GM19395 (cell line): Measurements from ENCODE around the gene ELMO3.

Experiments
- ATAC-seq: cut with Tn5 transposase; IDR thresholded peaks from one replicate; pipeline ENCODE4 v1.9.1; 2021; ENCODE audit warnings: mild to moderate bottlenecking, moderate library complexity; ENCODE audit not compliant: unreplicated experiment

Gene ELMO3

DNA sequence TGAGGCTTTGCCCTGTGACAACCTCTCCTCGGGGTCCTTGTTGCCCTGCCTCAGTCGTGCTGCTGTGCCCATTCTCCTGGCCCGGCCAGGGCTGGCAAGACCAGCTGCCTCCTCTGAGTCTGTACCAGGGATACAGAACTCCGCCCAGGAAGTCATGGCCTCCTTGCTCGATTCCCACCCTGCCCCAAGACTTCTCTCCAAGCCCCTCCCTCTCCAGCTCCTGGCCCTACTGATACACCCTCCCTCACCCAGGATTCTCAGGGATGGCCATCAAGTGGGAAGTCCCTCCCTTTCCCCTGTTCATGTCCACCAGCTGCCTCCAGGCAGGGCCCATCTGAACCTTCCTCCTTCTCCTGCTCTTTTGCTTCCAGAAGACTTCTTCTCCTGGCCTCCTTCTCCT, 16.8 kb downstream of the ELMO3 start:
- ATAC-seq = no peak

DNA sequence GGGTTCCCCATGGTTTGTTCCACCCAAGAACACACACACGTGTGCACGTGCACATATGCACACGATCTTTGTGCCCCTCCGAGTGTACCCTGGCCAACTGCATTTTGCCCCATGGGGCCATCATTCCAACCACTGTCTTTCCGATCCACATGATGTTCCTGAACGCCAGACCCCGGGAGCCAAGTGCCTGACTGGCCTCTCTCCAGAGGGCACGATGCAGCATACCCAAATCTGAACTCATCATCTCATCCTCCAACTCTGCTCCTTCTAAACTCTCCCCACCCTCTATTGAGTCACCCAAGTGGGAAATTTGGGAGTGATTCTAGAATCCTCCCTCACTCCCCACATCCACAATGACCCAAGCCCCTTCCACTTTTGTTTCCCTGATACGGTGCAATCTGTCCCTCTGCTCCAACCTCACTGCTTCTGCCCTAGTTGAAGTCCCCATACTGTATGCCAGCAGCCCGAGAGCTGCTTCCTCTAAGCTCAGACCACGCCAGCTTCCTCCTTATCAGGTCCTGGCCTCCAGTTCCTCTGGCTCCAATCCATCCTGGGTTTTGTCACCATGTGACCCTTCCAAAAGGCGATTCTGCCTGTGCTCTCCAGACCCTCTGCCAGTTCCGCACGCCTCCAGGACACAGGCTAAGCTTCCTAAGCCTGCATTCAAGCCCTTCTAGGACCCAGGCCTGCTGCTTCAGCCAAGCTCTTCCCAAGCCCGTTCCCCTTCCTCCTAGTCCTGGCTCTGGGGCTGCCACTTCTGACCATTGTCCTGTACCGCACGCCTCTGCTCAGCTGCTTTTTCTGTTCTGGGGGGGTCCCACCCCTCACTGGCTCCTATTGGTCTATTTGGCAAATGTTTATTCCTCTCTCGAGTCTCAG, 17.9 kb downstream of the ELMO3 start:
- ATAC-seq = no peak

DNA sequence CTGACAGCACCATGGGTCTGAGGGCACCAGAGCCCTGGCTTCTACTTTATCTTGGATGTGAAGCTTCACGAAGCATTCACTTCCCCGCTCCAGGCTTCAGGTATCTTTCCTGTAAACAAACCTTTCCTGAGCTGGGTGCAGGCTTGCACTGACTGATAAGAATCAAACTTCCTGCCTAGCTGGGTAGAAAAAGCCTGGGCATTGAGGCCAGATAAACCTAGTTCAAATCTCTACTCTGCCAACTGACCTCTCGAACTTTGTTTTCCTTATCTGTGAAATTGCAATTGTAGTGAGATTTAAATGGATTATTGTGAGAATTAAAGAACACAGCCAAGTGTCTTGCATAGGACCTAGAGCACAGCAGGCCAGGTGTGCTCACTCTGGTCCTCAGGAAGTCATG, 25.1 kb downstream of the ELMO3 start:
- ATAC-seq = no peak

DNA sequence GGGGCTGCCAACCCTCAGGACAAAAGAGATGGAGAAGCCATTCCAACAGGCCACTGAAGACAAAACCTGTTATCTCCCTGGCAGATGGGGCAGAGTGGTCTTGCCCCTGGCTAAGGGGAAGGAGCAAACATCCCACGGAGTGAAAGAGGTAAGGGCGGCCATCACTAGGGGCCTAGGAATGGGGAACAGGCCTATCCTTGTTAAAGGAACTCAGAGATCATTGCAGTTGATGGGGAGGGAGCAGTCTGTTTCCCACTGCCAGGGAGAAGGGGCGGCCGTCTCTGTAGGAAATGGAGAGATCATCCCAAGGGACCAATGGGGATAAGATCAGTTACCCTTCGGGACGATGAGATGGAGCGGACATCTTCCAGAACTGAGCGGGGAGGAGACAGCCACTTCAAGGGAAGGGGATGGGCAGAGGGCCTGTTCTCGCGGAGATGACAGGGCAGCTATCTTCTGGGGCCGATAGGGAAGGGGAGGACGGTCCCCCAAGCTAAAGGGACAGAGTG, 27.4 kb downstream of the ELMO3 start:
- ATAC-seq = no peak

DNA sequence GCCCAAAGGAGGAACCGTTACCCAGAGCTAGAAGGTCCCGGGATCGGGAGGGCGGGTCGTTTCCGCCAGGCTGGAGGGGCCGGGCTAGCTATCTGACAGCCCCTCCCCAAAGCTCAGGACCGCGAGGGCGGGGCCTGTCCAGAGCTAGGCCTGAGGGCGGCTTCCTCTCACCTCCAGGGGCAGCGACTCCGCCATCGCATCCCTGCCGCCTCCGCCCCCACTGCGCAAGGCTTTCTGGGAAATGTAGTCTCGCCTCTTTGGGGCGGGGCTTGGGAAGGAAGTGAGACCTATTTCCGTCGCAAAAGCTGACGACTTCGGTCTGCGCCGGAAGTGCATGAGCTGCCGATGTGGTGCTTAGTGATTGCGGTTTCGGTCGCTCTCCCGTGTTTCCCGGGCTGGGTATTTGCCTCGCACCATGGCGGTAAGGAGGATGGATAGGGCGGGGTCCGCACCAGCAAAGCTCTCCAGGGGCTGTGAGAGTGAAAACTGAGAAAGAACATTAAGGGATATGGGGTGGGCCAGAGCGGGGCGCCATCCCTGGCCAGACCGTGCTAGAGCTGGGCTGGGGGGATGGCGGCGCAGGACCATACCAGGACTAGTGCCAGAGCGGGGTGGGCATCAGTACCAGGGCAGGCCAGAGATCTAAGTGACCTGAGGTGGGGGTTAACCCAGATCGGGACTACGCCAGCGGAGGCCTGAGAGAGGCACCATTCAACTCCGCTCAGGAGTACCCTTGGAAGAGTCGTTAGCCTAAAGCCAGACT, 28.1 kb downstream of the ELMO3 start, which contains the start of gene TMEM208:
Gene TMEM208, plus strand, starts transcription at position 327 of the 763 bp plus-strand sequence. Its CDS starts 89 bp downstream, at position 416.
- ATAC-seq = peak; percentile 89

DNA sequence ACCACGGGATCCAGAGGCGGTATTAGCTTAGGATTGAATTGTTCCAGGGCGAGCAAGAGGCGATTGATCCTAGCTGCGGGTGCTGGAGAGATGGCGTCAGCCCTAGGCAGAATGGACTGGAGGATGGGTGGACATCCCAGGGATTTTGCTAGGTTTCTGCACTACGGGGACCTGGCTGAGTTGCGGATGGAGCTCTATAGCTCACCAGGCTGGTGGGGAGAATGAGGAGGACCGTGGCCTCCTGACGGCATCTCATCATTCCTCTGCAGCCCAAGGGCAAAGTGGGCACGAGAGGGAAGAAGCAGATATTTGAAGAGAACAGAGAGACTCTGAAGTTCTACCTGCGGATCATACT, 28.6 kb downstream of the ELMO3 start:
- ATAC-seq = no peak

DNA sequence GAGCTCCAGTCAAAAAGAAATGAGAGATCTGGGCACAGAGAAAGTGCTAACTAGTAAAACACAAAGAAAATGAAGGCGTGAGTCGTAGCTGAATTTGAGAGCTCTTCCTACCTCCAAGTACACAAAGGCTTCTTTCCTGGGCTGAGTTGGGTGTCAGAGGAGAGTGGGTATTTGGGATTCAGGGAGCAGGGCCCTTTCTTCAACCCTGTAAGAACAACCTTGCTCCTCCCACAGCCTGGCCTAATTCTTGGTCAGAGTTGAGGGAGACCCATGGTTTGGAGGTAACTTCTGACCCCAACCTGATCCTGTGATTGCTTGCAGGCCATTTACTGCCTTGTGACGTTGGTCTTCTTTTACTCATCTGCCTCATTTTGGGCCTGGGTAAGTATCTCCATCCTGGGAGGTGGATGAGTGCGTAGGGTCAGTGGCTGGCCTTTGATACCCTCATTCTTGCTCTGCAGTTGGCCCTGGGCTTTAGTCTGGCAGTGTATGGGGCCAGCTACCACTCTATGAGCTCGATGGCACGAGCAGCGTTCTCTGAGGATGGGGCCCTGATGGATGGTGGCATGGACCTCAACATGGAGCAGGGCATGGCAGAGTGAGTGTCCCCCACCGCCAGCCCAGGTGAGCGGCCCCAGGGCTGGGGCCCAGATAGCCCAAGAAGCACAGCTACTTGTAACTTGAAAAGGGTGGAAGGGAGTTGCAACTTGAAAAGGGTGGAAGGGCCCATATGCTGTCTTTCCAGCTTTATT, 29.3 kb downstream of the ELMO3 start:
- no peak for ATAC-seq

DNA sequence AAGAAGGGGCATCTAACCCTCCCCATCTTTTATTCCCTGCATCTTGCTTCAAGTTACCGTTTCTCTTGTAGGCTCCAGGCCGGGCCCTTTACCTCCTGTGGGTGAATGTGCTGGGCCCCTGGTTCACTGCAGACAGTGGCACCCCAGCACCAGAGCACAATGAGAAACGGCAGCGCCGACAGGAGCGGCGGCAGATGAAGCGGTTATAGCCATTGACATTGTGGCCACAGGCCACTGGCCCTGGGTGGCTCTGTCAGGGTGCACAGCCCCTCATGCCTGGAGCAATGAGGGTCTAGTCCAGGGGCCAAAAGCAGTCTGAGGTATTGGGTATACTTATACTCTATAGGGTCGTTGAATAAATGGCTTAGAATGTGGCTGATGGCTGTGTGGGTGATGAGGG, 30.0 kb downstream of the ELMO3 start:
- ATAC-seq = no peak

DNA sequence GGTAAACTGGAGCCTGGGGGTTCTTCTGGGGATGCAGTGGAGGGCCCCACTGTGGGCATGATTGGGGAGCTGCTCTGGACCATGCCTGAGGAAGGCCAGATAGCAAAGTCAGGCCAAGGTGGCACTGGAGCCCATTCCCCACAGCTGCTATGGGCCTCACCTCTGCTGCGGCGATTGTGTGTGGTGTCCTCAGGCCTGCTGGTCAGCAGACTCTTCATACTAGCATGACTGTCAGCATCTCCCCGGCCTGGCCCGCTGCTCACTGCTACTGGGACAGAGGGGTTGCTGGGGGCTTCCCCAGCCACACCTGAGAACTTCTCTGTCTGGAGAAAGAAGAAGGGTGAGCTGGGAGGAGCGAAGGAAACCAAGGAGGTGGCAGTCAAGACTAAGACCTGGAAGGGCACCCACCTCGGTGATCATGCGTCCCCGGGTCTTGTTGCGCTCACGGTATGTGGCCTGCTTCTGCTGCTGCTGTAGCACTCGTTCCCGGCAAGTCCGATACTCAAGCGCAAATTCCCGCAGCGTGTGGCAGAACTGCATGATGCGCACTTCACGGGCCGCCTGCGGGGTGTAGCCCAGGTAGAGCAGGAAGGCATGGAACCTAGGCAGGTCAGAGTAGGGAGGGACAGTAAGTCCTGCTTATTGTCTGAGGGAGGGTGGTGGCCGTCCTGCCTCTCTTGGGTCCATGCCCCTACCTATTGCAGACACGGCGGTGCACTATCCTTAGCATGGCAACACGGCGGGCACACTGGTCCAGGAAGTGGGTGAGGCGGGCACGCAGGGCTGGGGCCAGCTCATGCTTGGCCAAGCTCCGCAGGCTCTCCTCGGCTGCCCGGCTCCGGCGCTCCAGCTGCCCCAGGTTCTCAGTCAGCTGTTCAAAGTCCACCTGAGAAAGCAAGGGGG, 31.2 kb downstream of the ELMO3 start:
- ATAC-seq = no peak

DNA sequence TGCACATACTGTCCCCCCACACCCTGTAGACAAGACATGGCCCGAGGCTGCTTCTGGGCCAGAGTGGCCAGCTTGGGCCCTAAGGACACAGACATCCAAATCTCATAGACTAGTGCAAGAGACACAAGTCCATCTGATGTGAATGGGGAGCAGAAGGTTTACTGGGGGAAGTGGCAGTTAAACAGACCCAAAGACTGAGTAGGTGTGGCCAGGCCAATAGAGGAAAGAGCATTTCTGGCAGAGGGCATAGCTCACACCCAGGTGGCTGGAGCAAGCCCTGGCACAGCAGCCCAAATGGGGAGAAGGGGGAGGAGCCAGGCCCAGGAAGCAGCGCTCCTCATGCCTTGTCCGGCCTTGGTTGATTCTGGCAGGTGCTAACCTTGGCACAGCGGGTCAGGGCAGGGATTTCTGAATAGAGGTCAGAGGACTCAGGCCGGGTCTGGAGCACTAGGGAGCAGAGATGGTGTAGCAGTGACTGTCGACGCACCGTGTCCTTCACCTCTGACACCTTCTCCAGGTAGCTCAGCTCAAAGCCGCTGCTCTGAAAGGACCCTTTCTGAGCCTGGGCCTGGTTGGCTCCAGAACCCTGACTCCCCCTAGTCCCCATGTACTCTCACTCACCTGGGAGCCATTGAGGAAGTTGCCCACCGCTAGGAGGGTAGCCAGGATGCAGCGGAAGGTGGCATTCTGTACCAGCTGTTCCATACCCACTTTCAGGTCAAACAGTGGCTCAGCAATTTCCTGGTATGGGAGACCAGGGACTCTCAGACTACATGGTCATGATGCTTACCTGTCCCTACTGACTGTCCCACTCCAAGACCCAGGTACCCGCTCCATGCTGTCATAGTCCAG, 32.1 kb downstream of the ELMO3 start:
- no peak for ATAC-seq

DNA sequence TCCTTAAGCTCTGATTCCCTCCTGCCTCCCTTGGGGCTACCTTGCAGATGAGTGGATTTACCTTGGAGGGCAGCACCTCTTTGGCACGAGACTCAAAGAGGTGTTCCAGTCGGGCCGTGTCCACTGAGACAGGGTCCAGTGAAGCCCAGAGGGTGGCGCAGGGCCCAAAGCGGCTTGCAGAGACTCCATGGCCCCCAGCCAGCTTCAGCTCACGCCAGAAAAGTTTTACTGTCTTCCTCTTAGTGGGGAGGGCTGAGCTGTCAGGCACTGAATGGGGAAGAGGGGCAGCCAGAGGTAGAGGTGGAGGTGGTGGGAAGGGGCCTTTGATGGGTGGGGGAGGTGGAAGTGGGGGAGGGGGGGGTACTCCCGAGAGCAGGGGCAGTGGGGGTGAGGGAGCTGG, 34.7 kb downstream of the ELMO3 start:
- ATAC-seq = no peak

DNA sequence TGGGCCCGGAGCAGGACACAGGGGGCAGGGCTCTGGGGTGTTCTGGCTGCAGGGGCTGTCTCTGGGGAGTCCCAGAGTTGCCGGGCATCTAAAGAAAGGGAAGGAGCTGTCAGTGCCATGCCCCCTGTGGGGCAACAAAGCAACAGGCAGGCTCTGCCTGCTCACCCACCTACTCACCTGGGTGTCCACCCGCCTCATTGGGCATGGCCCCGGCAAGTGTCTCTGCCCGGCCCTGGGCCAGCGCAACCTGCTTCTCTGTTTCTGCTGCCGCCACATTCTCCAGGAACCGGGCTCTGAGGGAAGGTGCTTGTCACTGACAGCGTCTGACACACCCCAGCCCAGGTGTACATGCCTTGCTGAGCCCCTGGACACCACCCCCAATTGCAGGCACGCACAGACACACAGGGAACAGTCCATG, 35.3 kb downstream of the ELMO3 start:
- no peak for ATAC-seq

DNA sequence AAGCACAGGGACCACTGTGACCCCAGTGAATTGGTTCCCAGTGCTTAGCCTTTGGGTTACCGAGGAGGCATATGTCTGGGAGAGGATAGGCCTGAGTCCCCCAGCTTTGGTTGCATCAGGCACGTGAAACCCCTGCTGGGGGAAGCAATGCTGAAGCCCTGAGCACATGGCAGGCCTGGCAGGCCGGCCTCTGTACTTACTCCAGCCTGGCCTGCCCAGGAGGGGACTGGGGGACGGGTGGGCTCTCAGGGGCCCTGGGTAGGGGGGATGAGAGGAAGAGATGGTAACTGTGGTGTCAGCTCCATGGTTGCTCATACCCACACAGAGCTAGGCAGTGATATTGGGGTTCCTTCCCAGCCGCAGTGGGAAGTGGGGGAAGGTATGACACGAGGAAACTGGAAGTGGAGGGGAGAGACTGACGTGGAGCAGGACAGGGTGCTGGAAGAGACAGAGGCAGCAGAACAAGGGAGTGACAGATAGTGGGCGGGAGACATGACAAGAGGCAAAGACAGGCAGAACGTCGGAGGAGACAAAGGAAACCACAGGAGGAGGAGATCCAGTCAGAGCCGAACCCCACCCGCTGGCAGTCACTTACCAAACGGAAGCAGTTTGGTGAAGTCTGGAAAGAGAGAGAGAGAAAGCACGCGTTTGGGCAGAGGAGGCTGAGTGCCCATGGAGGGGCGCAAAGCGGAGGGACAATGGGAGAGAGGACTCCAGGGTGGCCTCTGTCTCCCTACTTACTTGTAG, 37.1 kb downstream of the ELMO3 start:
- ATAC-seq = no peak

DNA sequence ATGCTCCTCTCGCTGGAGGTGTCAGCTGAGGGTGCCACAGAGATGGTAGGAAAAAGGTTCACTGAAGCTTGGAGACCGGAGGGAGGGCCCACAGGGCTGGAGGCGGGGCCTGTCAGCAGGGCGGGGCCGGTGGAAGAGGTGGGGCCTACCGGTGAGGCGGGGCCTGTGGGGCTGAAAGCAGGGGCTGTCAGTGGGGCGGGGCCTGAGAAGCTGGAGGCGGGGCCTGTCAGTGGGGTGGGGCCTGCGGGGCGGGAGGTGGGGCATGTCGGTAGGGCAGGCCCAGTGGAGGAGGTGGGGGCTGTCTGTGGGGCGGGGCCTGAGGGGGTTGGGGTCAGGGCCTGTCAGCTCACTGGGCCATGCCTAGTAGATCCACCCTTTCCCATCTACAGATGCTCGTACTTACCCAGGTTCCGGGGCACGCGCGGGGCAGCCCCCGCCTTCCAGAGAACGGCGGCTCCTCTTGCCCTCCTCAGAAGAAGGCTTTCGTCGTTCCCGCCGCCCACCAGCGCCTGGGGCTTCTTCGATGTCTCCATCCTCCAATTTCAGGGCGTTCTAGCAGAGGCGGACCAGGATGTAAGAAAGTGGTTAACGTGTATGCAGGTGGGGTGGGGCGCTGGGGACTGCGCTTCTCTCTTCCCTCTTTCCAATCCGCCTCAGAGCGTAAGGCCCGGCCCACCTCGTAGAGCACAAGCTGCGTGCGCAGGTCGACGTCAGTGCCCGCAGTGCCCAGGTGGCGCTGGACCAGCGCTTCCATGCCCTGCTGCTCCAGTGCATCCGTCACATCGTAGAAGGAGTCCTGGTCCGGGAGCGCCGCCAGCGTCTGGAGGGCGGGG, 37.8 kb downstream of the ELMO3 start:
- ATAC-seq = no peak

DNA sequence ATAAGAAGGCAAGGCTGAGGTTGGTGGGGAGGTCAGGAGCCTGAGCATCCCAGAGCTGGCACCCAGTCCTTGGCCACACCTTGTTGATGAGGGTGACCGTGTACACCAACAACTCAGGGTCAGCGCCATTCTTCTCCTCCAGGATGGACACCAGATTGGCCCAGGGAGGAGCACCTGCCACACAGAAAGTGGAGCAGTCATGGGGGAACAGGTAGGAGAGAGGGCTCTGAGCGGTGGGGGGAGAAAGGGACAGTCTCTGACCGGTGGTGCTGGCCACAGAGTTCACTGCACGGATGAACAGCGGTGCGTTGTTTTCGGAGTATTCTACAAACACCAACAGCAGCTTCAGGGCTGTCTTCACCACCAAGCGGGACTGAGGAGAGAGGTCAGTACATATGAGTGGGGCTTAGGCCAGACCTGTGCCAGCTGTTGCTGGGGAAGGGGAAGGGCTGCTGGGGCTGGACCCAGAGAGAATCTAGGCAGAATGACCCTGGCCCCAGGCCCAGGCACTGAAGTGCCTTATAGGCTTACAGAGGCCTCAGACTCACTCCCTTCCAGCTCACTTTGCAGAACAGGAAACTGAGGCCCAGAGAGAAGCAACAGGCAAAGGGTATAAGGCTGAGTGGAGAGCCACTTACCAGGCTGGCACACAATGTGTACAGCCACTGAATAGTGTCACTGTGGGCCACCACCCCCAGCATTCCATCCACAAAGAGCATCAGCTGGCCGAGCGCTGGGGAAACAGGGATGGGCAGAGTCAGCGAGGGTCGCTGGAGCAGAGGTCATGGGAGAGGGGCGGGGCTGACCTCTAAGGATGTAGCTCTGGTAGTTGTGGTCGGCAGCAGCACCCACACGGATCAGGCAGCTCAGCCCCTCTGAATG, 38.7 kb downstream of the ELMO3 start:
- ATAC-seq = no peak

DNA sequence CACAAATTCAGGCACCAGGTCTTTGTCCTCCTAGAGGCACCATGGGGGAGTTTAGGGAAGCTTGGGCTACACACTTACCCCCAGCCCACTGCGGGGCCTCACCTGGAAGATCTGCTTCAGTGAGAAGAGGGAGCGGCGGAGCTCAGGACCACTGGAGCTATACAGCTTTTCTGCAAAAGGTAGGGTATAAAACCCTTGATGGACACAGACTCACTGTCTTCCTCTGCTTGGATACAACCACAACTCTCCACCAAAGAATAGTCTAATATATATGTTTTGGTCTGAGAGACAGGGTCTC, 39.3 kb downstream of the ELMO3 start:
- ATAC-seq = no peak
